Left lung (tissue), 10 donors: ENCODE measurements around the gene GAK. TPM values are rescaled to one million over a fixed set of nuclear protein-coding genes. Genes with fewer than 3 reads are reported as not detected.

Source experiments
- ATAC-seq: fragments of 200-7000 bp; cut with Tn5 transposase; one replicate; pipeline ENCODE4 v1.9.1; 2020; ENCODE audit warnings: moderate library complexity
- DNase-seq, 4 donors: peaks; one replicate each; pipeline ENCODE4 v3.0.0-alpha.2; 2013 to 2020
- H3K27ac ChIP-seq, 2 donors: fragments of 200-600 bp; sonication (generic) in 1 of 2; one replicate each; pipeline versions ENCODE4 v1.5.0 to v1.8.0; 2020 to 2021
- H3K27me3 ChIP-seq, 2 donors: fragments of 200-600 bp; sonication (generic) in 1 of 2; one replicate each; pipeline versions ENCODE4 v1.5.0 to v1.8.0; 2020 to 2021
- H3K36me3 ChIP-seq, 2 donors: fragments of 200-600 bp; sonication (generic) in 1 of 2; one replicate each; pipeline versions ENCODE4 v1.5.0 to v1.8.0; 2020 to 2021
- H3K4me1 ChIP-seq, 2 donors: fragments of 200-600 bp; one replicate each; pipeline ENCODE4 v1.8.0; 2021
- H3K4me3 ChIP-seq, 2 donors: fragments of 200-600 bp; sonication (generic) in 1 of 2; one replicate each; pipeline versions ENCODE4 v1.5.0 to v1.8.0; 2020 to 2021; ENCODE audit warnings: mild to moderate bottlenecking in 1 of 2
- H3K9me3 ChIP-seq, 2 donors: fragments of 200-600 bp; sonication (generic) in 1 of 2; one replicate each; pipeline versions ENCODE4 v1.5.0 to v1.8.0; 2020 to 2021
- intact Hi-C, 2 donors: fragments of 100-400 bp; cut with DNase I; formaldehyde crosslinking; loops; one replicate each; pipeline versions ENCODE4 v1.11.2 to v1.14.2; 2022
- polyA plus RNA-seq, 6 donors: library from polyadenylated mRNA; unstranded; fragments of 120-200 nt; gene quantifications; one replicate each; pipeline ENCODE4 v1.2.1, GENCODE V29; 2013; ENCODE audit not compliant: insufficient read length in 6 of 6
- total RNA-seq, 2 donors: library from RNA; stranded (reverse); fragmentation: NEBNext Ultra II Directional; extraction: Animal tissue kit (Norgen Biotek cat#: 25700); gene quantifications; one replicate each; pipeline ENCODE4 v1.2.1, GENCODE V29; 2021
- TF ChIP-seq, protein P1 (sequence below), 2 donors: fragments of 200-600 bp; sonication (generic) in 1 of 2; IDR thresholded peaks; one replicate each; pipeline versions ENCODE4 v1.5.0 to v1.8.0; 2021; ENCODE audit warnings: antibody characterized with exemption in 2 of 2
- donor health status: DM: no; HTN: yes; CAD: no.
- donor health status: DM: no; HTN: no; CAD: no.

The GAK gene
- total and polyA plus RNA-seq, 8 donors: 42.7 to 121 (median 50.3) TPM

DNA sequence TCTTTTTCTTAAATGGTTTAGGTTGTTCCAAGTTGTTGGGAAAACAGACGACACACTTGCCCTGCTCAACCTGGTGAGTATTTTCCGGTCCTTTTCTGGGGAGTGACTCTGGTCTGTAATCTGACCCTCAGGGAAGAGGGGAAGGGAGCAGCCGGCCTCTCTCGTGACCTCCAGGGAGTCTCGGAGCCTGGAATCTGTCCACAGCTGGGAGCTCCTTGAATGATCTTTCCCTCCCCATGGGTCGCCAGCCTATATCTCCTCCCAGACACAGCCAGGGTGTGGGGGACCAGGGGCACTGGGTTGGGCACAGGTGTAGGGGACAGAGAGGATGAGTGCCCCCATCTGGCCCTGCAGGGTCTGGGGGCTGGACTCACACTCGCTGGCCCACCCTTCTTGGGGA is 19.1 kb upstream of the GAK start:
- Histone ChIP-seq H3K36me3 (peaks cover 0 to 35% of the 10 kb centered on the region in 2 donors), H3K27me3 (no peaks in the 10 kb centered on the region), H3K4me3 (no peak overlapping the region), H3K27ac (no peak overlapping the region), H3K4me1 (no peaks in the 10 kb centered on the region), H3K9me3 (no peaks in the 10 kb centered on the region)
- DNase-seq: peak in 1 of 4 donors; percentile 55
- TF ChIP-seq, protein P1, sequence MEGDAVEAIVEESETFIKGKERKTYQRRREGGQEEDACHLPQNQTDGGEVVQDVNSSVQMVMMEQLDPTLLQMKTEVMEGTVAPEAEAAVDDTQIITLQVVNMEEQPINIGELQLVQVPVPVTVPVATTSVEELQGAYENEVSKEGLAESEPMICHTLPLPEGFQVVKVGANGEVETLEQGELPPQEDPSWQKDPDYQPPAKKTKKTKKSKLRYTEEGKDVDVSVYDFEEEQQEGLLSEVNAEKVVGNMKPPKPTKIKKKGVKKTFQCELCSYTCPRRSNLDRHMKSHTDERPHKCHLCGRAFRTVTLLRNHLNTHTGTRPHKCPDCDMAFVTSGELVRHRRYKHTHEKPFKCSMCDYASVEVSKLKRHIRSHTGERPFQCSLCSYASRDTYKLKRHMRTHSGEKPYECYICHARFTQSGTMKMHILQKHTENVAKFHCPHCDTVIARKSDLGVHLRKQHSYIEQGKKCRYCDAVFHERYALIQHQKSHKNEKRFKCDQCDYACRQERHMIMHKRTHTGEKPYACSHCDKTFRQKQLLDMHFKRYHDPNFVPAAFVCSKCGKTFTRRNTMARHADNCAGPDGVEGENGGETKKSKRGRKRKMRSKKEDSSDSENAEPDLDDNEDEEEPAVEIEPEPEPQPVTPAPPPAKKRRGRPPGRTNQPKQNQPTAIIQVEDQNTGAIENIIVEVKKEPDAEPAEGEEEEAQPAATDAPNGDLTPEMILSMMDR (IDR thresholded peaks at IDR 0.05): no peak
- intact Hi-C loops: no loop called here
- ATAC-seq: no peak

DNA sequence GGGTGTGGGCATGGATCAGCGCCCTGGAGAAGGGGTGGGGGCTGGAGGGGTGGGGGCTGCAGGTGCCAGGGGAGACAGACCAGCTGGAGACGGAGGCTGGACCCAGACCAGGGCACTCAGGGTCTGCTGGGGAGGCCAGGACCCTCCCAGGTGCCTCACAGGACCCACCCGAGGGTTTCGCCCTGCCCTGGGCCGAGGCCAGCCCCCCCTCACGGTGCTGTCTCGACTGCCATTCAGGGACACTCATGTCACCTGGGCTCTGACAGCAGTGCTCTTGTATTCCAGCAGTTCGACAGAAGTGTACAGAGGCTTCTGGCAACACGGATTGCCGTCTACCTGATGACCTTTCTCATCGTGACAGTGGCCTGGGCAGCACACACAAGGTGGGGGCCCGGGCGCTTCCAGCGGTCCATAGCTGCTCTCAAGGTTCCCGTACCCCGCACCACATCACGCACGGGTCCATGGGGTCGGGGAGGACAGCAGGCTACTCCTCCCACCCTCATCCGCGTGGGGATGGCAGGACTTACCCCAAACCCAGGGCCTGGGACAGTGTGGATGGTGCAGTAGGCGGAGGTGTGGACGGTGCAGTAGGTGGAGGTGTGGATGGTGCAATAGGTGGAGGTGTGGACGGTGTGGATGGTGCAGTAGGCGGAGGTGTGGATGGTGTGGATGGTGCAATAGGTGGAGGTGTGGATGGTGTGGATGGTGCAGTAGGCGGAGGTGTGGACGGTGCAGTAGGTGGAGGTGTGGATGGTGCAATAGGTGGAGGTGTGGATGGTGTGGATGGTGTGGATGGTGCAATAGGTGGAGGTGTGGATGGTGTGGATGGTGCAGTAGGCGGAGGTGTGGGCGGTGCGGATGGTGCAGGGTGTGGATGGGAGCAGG is 18.3 kb upstream of the GAK start:
- H3K4me3 ChIP-seq: no peak overlapping the region
- TF ChIP-seq, protein P1 (IDR thresholded peaks at IDR 0.05): no peak
- H3K4me1 ChIP-seq: peaks cover 0 to 4% of the 10 kb centered on the region in 2 donors
- H3K27ac ChIP-seq: no peak overlapping the region
- ATAC-seq (no peak), DNase-seq (peak in 1 of 4 donors; percentile 61)
- H3K27me3 ChIP-seq: no peaks in the 10 kb centered on the region
- no peaks in the 10 kb centered on the region for H3K9me3 ChIP-seq
- intact Hi-C loops: no loop called here
- H3K36me3 ChIP-seq: peaks cover 0 to 29% of the 10 kb centered on the region in 2 donors

DNA sequence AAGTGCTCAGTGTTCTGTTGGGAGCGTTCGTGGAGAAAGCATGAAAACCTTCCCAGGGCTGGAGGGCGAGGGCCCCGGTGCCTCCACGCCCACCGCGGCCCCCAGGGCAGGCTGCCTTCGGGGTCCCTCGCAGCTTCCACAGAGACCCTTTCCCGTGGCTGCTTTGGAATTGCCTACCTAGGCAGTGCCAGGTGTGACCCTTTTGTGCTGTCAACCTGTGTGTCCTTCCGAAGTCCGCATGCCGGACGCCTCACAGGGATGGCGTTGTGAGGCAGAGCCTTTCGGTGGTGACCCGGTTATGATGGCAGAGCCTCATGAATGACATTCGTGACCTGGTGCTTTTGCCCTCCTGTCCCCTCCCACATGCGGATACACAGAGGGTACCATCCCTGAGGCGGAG is 17.5 kb upstream of the GAK start:
- TF ChIP-seq, protein P1 (IDR thresholded peaks at IDR 0.05): no peak
- no peak for DNase-seq
- no peak for ATAC-seq
- Histone ChIP-seq H3K27ac (no peak overlapping the region), H3K4me3 (no peak overlapping the region), H3K27me3 (no peaks in the 10 kb centered on the region), H3K36me3 (peaks cover 0 to 23% of the 10 kb centered on the region in 2 donors), H3K9me3 (no peaks in the 10 kb centered on the region), H3K4me1 (peaks cover 0 to 4% of the 10 kb centered on the region in 2 donors)
- intact Hi-C loops: no loop called here

GRCh38 chr4:948936-949300 is 16.8 kb upstream of the GAK start:
- H3K4me3 ChIP-seq: no peak overlapping the region
- intact Hi-C loops: no loop called here
- ATAC-seq (no peak), DNase-seq (no peak)
- H3K27ac ChIP-seq: no peak overlapping the region
- H3K9me3 ChIP-seq: no peaks in the 10 kb centered on the region
- no peaks in the 10 kb centered on the region for H3K27me3 ChIP-seq
- H3K4me1 ChIP-seq: peaks cover 0 to 4% of the 10 kb centered on the region in 2 donors
- peaks cover 0 to 16% of the 10 kb centered on the region in 2 donors for H3K36me3 ChIP-seq
- TF ChIP-seq, protein P1 (IDR thresholded peaks at IDR 0.05): no peak

DNA sequence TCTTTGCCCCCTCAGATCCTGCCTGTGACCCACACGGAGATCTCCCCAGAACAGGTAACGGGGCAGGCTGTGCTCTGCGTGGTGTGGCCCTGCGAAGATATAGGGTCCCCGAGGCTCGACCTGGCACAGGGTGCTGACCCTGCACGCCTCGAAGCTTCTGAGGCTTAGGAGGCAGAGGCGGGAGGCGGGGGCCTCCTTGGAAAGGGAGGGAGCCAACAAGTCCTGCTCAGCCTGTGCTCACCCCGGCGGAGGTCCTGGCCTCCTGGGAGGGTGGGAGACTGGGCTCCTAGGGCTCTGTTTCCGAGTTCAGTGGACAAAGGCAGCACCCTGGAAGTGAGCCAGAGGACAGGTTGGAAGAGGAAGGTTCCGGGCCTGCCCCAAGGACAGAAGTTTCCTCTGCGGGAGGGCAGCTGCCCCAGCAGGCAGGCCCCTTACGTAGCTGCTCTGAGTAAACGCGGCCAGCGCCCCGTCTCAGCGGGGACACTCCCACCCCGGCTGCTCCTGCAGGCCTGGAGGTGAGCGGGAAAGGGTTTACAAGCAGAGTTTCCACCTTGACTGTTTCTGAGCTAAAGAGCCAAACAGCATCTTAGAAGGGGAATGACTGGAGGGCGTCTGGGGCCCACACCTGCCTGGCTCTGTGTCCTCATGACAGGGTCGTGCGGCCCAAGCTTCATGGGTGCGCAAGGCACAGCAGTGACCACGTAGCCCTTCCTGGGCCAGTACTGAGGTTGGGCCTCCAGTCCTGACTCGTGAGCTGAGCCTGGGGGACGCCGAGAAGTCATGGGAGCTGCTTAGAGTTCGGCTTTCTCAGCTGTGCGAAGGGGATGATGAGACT is 16.2 kb upstream of the GAK start:
- no peak overlapping the region for H3K27ac ChIP-seq
- peak in 2 of 4 donors; percentile 21 to 58 for DNase-seq
- no peaks in the 10 kb centered on the region for H3K9me3 ChIP-seq
- peaks cover 0 to 4% of the 10 kb centered on the region in 2 donors for H3K4me1 ChIP-seq
- no peak overlapping the region for H3K4me3 ChIP-seq
- no peaks in the 10 kb centered on the region for H3K27me3 ChIP-seq
- H3K36me3 ChIP-seq: peaks cover 0 to 10% of the 10 kb centered on the region in 2 donors
- ATAC-seq: no peak
- TF ChIP-seq, protein P1 (IDR thresholded peaks at IDR 0.05): no peak
- intact Hi-C loops: no loop called here
